ENCODE data around the gene MYO1A.

- TF ChIP-seq CTCF (IDR thresholded peaks at IDR 0.05), result no peak
- no peak for TF ChIP-seq POLR2A (IDR thresholded peaks at IDR 0.05)
Observed at GRCh38 chr12:56999456-56999855, 50.5 kb downstream of the MYO1A start.
